ENCODE data around the gene KDR. TPM values are rescaled to one million over a fixed set of nuclear protein-coding genes. Genes with fewer than 3 reads are reported as not detected.

Gene KDR
- total and polyA plus RNA-seq, 4 donors: 6.1 to 39.1 (median 24.6) TPM

DNA sequence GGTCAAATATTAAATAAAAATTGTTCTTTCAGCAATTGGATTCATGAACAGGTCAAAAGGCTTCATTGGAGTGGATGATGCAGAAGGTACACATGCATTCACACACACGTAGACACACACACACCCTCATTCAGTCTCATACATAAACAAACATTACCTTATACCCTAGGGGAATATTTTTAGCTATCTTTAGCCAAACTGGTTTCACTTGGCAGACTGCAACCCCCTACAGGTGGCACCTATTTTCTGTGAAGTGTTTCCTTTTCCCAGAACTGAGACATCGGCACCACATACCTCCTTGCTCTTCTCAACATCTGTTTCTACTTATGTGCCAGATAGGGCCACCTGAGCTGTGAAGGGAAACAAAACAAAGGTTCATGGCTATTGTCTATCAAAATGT lies 18.5 kb upstream of the KDR start:
- WGBS: 71% methylated on average over 2 of the region's 2 CpGs
- H3K9me3 ChIP-seq (ENCODE audit: control insufficient read depth in 4 of 4, low read length in 3 of 4): no peaks in the 10 kb centered on the region
- H3K27ac ChIP-seq (ENCODE audit: low read depth in 1 of 2, low read length in 2 of 2): no peak overlapping the region
- H3K4me1 ChIP-seq (ENCODE audit: control insufficient read depth in 4 of 4, insufficient read depth in 4 of 4, low read length in 3 of 4): no peaks in the 10 kb centered on the region
- no peak for TF ChIP-seq RXRA (IDR thresholded peaks at IDR 0.05)
- TF ChIP-seq, protein P1, sequence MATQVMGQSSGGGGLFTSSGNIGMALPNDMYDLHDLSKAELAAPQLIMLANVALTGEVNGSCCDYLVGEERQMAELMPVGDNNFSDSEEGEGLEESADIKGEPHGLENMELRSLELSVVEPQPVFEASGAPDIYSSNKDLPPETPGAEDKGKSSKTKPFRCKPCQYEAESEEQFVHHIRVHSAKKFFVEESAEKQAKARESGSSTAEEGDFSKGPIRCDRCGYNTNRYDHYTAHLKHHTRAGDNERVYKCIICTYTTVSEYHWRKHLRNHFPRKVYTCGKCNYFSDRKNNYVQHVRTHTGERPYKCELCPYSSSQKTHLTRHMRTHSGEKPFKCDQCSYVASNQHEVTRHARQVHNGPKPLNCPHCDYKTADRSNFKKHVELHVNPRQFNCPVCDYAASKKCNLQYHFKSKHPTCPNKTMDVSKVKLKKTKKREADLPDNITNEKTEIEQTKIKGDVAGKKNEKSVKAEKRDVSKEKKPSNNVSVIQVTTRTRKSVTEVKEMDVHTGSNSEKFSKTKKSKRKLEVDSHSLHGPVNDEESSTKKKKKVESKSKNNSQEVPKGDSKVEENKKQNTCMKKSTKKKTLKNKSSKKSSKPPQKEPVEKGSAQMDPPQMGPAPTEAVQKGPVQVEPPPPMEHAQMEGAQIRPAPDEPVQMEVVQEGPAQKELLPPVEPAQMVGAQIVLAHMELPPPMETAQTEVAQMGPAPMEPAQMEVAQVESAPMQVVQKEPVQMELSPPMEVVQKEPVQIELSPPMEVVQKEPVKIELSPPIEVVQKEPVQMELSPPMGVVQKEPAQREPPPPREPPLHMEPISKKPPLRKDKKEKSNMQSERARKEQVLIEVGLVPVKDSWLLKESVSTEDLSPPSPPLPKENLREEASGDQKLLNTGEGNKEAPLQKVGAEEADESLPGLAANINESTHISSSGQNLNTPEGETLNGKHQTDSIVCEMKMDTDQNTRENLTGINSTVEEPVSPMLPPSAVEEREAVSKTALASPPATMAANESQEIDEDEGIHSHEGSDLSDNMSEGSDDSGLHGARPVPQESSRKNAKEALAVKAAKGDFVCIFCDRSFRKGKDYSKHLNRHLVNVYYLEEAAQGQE (IDR thresholded peaks at IDR 0.05): no peak
- no peak for TF ChIP-seq GABPA (IDR thresholded peaks at IDR 0.05 in 1 of 2, conservative IDR thresholded peaks at IDR 0.05 in 1 of 2)
- TF ChIP-seq HNF4G (IDR thresholded peaks at IDR 0.05): no peak
- no peak for TF ChIP-seq SP1 (IDR thresholded peaks at IDR 0.05)
- TF ChIP-seq, protein P2, sequence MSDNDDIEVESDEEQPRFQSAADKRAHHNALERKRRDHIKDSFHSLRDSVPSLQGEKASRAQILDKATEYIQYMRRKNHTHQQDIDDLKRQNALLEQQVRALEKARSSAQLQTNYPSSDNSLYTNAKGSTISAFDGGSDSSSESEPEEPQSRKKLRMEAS (IDR thresholded peaks at IDR 0.05): no peak
- TF ChIP-seq TAF1 (conservative IDR thresholded peaks at IDR 0.05): no peak
- no peak for TF ChIP-seq FOXA2 (IDR thresholded peaks at IDR 0.05)
- no peak for TF ChIP-seq JUND (IDR thresholded peaks at IDR 0.05)
- TF ChIP-seq EGR1 (IDR thresholded peaks at IDR 0.05; ENCODE audit: low read depth in 2 of 2): no peak
- no peak for TF ChIP-seq RAD21 (IDR thresholded peaks at IDR 0.05)
- TF ChIP-seq NR2F2 (IDR thresholded peaks at IDR 0.05): no peak
- TF ChIP-seq, protein P3, sequence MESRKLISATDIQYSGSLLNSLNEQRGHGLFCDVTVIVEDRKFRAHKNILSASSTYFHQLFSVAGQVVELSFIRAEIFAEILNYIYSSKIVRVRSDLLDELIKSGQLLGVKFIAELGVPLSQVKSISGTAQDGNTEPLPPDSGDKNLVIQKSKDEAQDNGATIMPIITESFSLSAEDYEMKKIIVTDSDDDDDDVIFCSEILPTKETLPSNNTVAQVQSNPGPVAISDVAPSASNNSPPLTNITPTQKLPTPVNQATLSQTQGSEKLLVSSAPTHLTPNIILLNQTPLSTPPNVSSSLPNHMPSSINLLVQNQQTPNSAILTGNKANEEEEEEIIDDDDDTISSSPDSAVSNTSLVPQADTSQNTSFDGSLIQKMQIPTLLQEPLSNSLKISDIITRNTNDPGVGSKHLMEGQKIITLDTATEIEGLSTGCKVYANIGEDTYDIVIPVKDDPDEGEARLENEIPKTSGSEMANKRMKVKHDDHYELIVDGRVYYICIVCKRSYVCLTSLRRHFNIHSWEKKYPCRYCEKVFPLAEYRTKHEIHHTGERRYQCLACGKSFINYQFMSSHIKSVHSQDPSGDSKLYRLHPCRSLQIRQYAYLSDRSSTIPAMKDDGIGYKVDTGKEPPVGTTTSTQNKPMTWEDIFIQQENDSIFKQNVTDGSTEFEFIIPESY (IDR thresholded peaks at IDR 0.05): no peak
- no peak for TF ChIP-seq HNF4A (conservative IDR thresholded peaks at IDR 0.05)
- no peak for TF ChIP-seq YY1 (IDR thresholded peaks at IDR 0.05)
- TF ChIP-seq, protein P4, sequence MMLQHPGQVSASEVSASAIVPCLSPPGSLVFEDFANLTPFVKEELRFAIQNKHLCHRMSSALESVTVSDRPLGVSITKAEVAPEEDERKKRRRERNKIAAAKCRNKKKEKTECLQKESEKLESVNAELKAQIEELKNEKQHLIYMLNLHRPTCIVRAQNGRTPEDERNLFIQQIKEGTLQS (IDR thresholded peaks at IDR 0.05): no peak
- TF ChIP-seq FOXA1 (IDR thresholded peaks at IDR 0.05): no peak
- peaks cover 0 to 3% (median 0%) of the 10 kb centered on the region in 4 donors for H3K27me3 ChIP-seq (ENCODE audit: control insufficient read depth in 4 of 4, insufficient read depth in 4 of 4, low read length in 3 of 4)
- H3K4me3 ChIP-seq (ENCODE audit: low read depth in 1 of 3, low read length in 3 of 3): no peak overlapping the region
- no peak overlapping the region for H3K9ac ChIP-seq (ENCODE audit: low read depth in 1 of 2, low read length in 2 of 2)
- H3K36me3 ChIP-seq (ENCODE audit: control insufficient read depth in 4 of 4, insufficient read depth in 3 of 4, low read depth in 1 of 4, low read length in 3 of 4): no peaks in the 10 kb centered on the region
- DNase-seq (ENCODE audit: low spot score): no peak

DNA sequence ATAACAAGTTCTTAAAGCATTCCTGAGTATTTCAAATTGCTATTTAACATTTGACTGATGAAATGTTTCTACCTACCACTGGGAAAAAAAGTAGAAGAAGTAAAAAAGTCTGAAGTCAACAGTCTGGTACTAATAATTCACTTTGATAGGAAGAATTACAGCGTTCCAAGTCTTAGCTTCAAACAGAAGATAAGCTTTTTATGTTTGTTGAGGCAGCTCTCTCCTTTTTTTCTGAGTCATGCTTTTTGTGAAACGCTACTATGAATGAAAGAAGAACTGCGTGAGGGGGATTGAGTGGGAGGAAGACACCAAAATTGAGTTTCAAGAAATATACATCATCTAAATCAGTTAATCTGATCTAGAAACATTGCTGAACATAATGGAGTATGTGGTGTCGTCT lies 13.0 kb upstream of the KDR start:
- no peak overlapping the region for H3K27ac ChIP-seq (ENCODE audit: low read depth in 1 of 2, low read length in 2 of 2)
- peaks cover 0 to 2% (median 0%) of the 10 kb centered on the region in 4 donors for H3K27me3 ChIP-seq (ENCODE audit: control insufficient read depth in 4 of 4, insufficient read depth in 4 of 4, low read length in 3 of 4)
- no peaks in the 10 kb centered on the region for H3K36me3 ChIP-seq (ENCODE audit: control insufficient read depth in 4 of 4, insufficient read depth in 3 of 4, low read depth in 1 of 4, low read length in 3 of 4)
- 66% methylated on average over 4 of the region's 4 CpGs for WGBS
- H3K4me3 ChIP-seq (ENCODE audit: low read depth in 1 of 3, low read length in 3 of 3): no peak overlapping the region
- TF ChIP-seq, protein P1 (IDR thresholded peaks at IDR 0.05): no peak
- TF ChIP-seq EGR1 (IDR thresholded peaks at IDR 0.05; ENCODE audit: low read depth in 2 of 2) (no peak), TAF1 (conservative IDR thresholded peaks at IDR 0.05) (no peak), RXRA (IDR thresholded peaks at IDR 0.05) (no peak), NR2F2 (IDR thresholded peaks at IDR 0.05) (no peak), HNF4A (conservative IDR thresholded peaks at IDR 0.05) (no peak), RAD21 (IDR thresholded peaks at IDR 0.05) (no peak), SP1 (IDR thresholded peaks at IDR 0.05) (no peak), FOXA1 (IDR thresholded peaks at IDR 0.05) (no peak), HNF4G (IDR thresholded peaks at IDR 0.05) (no peak), FOXA2 (IDR thresholded peaks at IDR 0.05) (no peak), GABPA (IDR thresholded peaks at IDR 0.05 in 1 of 2, conservative IDR thresholded peaks at IDR 0.05 in 1 of 2) (no peak), JUND (IDR thresholded peaks at IDR 0.05) (no peak), YY1 (IDR thresholded peaks at IDR 0.05) (no peak)
- TF ChIP-seq, protein P4 (IDR thresholded peaks at IDR 0.05): no peak
- TF ChIP-seq, protein P2 (IDR thresholded peaks at IDR 0.05): no peak
- TF ChIP-seq, protein P5, sequence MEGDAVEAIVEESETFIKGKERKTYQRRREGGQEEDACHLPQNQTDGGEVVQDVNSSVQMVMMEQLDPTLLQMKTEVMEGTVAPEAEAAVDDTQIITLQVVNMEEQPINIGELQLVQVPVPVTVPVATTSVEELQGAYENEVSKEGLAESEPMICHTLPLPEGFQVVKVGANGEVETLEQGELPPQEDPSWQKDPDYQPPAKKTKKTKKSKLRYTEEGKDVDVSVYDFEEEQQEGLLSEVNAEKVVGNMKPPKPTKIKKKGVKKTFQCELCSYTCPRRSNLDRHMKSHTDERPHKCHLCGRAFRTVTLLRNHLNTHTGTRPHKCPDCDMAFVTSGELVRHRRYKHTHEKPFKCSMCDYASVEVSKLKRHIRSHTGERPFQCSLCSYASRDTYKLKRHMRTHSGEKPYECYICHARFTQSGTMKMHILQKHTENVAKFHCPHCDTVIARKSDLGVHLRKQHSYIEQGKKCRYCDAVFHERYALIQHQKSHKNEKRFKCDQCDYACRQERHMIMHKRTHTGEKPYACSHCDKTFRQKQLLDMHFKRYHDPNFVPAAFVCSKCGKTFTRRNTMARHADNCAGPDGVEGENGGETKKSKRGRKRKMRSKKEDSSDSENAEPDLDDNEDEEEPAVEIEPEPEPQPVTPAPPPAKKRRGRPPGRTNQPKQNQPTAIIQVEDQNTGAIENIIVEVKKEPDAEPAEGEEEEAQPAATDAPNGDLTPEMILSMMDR (IDR thresholded peaks at IDR 0.05; ENCODE audit: low read depth, low read length, missing input control): no peak
- no peaks in the 10 kb centered on the region for H3K9me3 ChIP-seq (ENCODE audit: control insufficient read depth in 4 of 4, low read length in 3 of 4)
- H3K4me1 ChIP-seq (ENCODE audit: control insufficient read depth in 4 of 4, insufficient read depth in 4 of 4, low read length in 3 of 4): no peaks in the 10 kb centered on the region
- H3K9ac ChIP-seq (ENCODE audit: low read depth in 1 of 2, low read length in 2 of 2): no peak overlapping the region
- DNase-seq (ENCODE audit: low spot score): no peak
